Osteoblast (primary cell): ENCODE results near the gene TMEM145. TPM values are rescaled to one million over a fixed set of nuclear protein-coding genes. Genes with fewer than 3 reads are reported as not detected.

Experiments
- DNase-seq: peaks from one replicate; pipeline ENCODE4 v3.0.0; 2011; ENCODE audit warnings: low spot score, mixed read lengths; ENCODE audit not compliant: insufficient read length; ENCODE audit errors: missing footprints
- H2AFZ ChIP-seq: 2 replicates; pipeline ENCODE4 v1.6.0; 2011; ENCODE audit warnings: mild to moderate bottlenecking, low read length
- H3K27ac ChIP-seq: 2 replicates; pipeline ENCODE4 v1.5.1; 2011; ENCODE audit warnings: mild to moderate bottlenecking, low read depth, low read length, moderate library complexity
- H3K27me3 ChIP-seq: 2 replicates; pipeline ENCODE4 v1.6.0; 2012; ENCODE audit warnings: mild to moderate bottlenecking, control low read depth, inconsistent platforms, low read length, moderate library complexity; ENCODE audit not compliant: insufficient read depth
- H3K36me3 ChIP-seq: 2 replicates; pipeline ENCODE4 v1.5.1; 2011; ENCODE audit warnings: mild to moderate bottlenecking, low read length, control low read depth, moderate library complexity; ENCODE audit not compliant: insufficient read depth
- H3K4me1 ChIP-seq: 2 replicates; pipeline ENCODE4 v1.5.1; 2011; ENCODE audit warnings: mild to moderate bottlenecking, low read length, control low read depth, moderate library complexity; ENCODE audit not compliant: insufficient read depth
- H3K4me2 ChIP-seq: 2 replicates; pipeline ENCODE4 v1.6.0; 2011; ENCODE audit warnings: mild to moderate bottlenecking, low read length; ENCODE audit not compliant: insufficient read depth
- H3K4me3 ChIP-seq: fragments of 200-600 bp; sonication (generic); 3 replicates; pipeline ENCODE4 v1.5.1; 2012; ENCODE audit warnings: mild to moderate bottlenecking, low read length, inconsistent platforms; ENCODE audit not compliant: insufficient read depth
- H3K79me2 ChIP-seq: 2 replicates; pipeline ENCODE4 v1.6.0; 2012; ENCODE audit warnings: mild to moderate bottlenecking, low read length, control low read depth, inconsistent platforms; ENCODE audit not compliant: insufficient read depth
- H3K9me3 ChIP-seq: 2 replicates; pipeline ENCODE4 v1.5.1; 2011; ENCODE audit warnings: low read depth, low read length, control low read depth
- H4K20me1 ChIP-seq: 2 replicates; pipeline ENCODE4 v1.6.0; 2012; ENCODE audit warnings: mild to moderate bottlenecking, low read length, control low read depth; ENCODE audit not compliant: insufficient read depth
- CTCF ChIP-seq: IDR thresholded peaks from 2 replicates; pipeline ENCODE4 v1.5.1; 2011; ENCODE audit warnings: mild to moderate bottlenecking, low read depth, low read length, moderate library complexity; ENCODE audit errors: extremely low read depth
- total RNA-seq: library from RNA; depleted of rRNA; stranded (reverse); fragments of >200 nt; gene quantifications from 2 replicates; pipeline ENCODE4 v1.2.3, GENCODE V29; 2012

The TMEM145 gene
- total RNA-seq, 1 donor, result not detected

GRCh38 chr19:42309686-42310085, 3.4 kb upstream of the TMEM145 start:
- Histone ChIP-seq H2AFZ (no peak overlapping the region), H3K4me3 (no peak overlapping the region), H3K79me2 (no peaks in the 10 kb centered on the region), H3K9me3 (no peaks in the 10 kb centered on the region), H3K4me2 (no peak overlapping the region), H3K27ac (no peak overlapping the region), H3K27me3 (peaks cover 34% of the 10 kb centered on the region), H3K36me3 (no peaks in the 10 kb centered on the region), H3K4me1 (no peaks in the 10 kb centered on the region), H4K20me1 (peaks cover 4% of the 10 kb centered on the region)
- no peak for DNase-seq
- no peak for TF ChIP-seq CTCF

- DNase-seq, result no peak
- no peak overlapping the region for H3K4me2 ChIP-seq
- H3K36me3 ChIP-seq, result no peaks in the 10 kb centered on the region
- no peaks in the 10 kb centered on the region for H3K9me3 ChIP-seq
- peaks cover 4% of the 10 kb centered on the region for H4K20me1 ChIP-seq
- H2AFZ ChIP-seq, result no peak overlapping the region
- H3K4me1 ChIP-seq, result no peaks in the 10 kb centered on the region
- no peak overlapping the region for H3K4me3 ChIP-seq
- peaks cover 35% of the 10 kb centered on the region for H3K27me3 ChIP-seq
- no peaks in the 10 kb centered on the region for H3K79me2 ChIP-seq
- no peak overlapping the region for H3K27ac ChIP-seq
- TF ChIP-seq CTCF, result peak; percentile 15
These were observed 1.5 kb upstream of the TMEM145 start for GRCh38 chr19:42311657-42312056.

GRCh38 chr19:42312370-42312769, 739 bp upstream of the TMEM145 start:
- Histone ChIP-seq H2AFZ (no peak overlapping the region), H3K27ac (no peak overlapping the region), H3K79me2 (no peaks in the 10 kb centered on the region), H3K36me3 (no peaks in the 10 kb centered on the region), H3K4me1 (no peaks in the 10 kb centered on the region), H3K4me3 (no peak overlapping the region), H3K9me3 (no peaks in the 10 kb centered on the region), H3K27me3 (peaks cover 35% of the 10 kb centered on the region), H3K4me2 (no peak overlapping the region), H4K20me1 (peaks cover 4% of the 10 kb centered on the region)
- DNase-seq, result no peak
- TF ChIP-seq CTCF, result no peak

GRCh38 chr19:42313840-42314755, 989 bp downstream of the TMEM145 start:
- Histone ChIP-seq H3K4me2 (no peak overlapping the region), H3K4me1 (no peaks in the 10 kb centered on the region), H3K36me3 (no peaks in the 10 kb centered on the region), H2AFZ (no peak overlapping the region), H3K4me3 (no peak overlapping the region), H3K27ac (no peak overlapping the region), H4K20me1 (peaks cover 4% of the 10 kb centered on the region), H3K27me3 (peaks cover 35% of the 10 kb centered on the region), H3K79me2 (no peaks in the 10 kb centered on the region), H3K9me3 (no peaks in the 10 kb centered on the region)
- no peak for DNase-seq
- no peak for TF ChIP-seq CTCF
